Right lobe of liver (tissue), 4 donors: Measurements from ENCODE around the gene OGA.

Source experiments
- CTCF ChIP-seq, 4 donors: fragments of 200-600 bp in 3 of 4; fragments of 450-650 bp in 1 of 4; IDR thresholded peaks; one replicate each; pipeline versions ENCODE4 v1.5.1 to v1.8.0; 2016 to 2022; ENCODE audit warnings: antibody characterized with exemption in 4 of 4, mild to moderate bottlenecking in 2 of 4
- POLR2A ChIP-seq: fragments of 450-650 bp; IDR thresholded peaks from one replicate; pipeline ENCODE4 v1.6.1; 2017; ENCODE audit warnings: antibody characterized with exemption, mild to moderate bottlenecking
- donor health status: DM: no; HTN: no; CAD: no.
- donor health status: DM: no; HTN: no; CAD: no.
- donor health status: DM: no; HTN: yes; CAD: no.

GRCh38 chr10:101857802-101858476 is 39.7 kb upstream of the OGA start:
- TF ChIP-seq CTCF (IDR thresholded peaks at IDR 0.05) (no peak), POLR2A (no peak)
